Endothelial cell of umbilical vein (primary cell): ENCODE measurements around the gene DEPDC7. TPM values are rescaled to one million over a fixed set of nuclear protein-coding genes. Genes with fewer than 3 reads are reported as not detected.

Source experiments
- BruUV-seq: library from RNA; stranded (reverse); fragments of 400-500 nt; replicated peaks from 2 replicates; lab custom pipeline; 2021; lab: Mats Ljungman, UMichigan
- CTCF ChIA-PET: fragments of 300-600, 350-600 bp; sonication (Branson Sonifier 250); formaldehyde crosslinking; loops from one replicate; lab custom pipeline; 2021; ENCODE audit warnings: antibody characterized with exemption, inconsistent platforms; lab: Charles Lee
- POLR2A ChIA-PET: fragments of 300-600, 350-600 bp; sonication (Branson Sonifier 250); formaldehyde crosslinking; loops from one replicate; lab custom pipeline; 2021; ENCODE audit warnings: antibody characterized with exemption, inconsistent platforms; lab: Charles Lee
- DNase-seq: peaks from one replicate; pipeline ENCODE4 v3.0.0-alpha.2; 2011; ENCODE audit warnings: low read depth, low spot score
- FAIRE-seq: peaks from 2 replicates; lab custom pipeline; 2011; peaks lifted over from hg19 to GRCh38; lab: Jason Lieb, UNC
- H2AFZ ChIP-seq: 2 replicates; pipeline ENCODE4 v1.6.0; 2012; ENCODE audit warnings: low read depth, low read length, control low read depth, inconsistent platforms
- H3K27ac ChIP-seq: 2 replicates; pipeline ENCODE4 v1.5.1; 2011; ENCODE audit warnings: low read depth, mild to moderate bottlenecking, control low read depth, low read length, moderate library complexity; ENCODE audit not compliant: insufficient read depth
- H3K27me3 ChIP-seq, 2 experiments: 2 replicates each; pipeline versions ENCODE4 v1.6.0 to v1.6.1; 2011; ENCODE audit warnings: low read length in 2 of 2, mixed read lengths in 1 of 2; ENCODE audit not compliant: control insufficient read depth in 2 of 2, insufficient read depth in 2 of 2
- H3K36me3 ChIP-seq, 2 experiments: 2 replicates in 1 of 2; 3 replicates in 1 of 2; pipeline ENCODE4 v1.5.1; 2011; ENCODE audit warnings: low read length in 2 of 2, mild to moderate bottlenecking in 1 of 2, moderate library complexity in 1 of 2; ENCODE audit not compliant: control insufficient read depth in 2 of 2, insufficient read depth in 2 of 2; ENCODE audit errors: extremely low read depth in 1 of 2
- H3K4me1 ChIP-seq: 3 replicates; pipeline ENCODE4 v1.5.1; 2011; ENCODE audit warnings: mild to moderate bottlenecking, low read length; ENCODE audit not compliant: control insufficient read depth, insufficient read depth; ENCODE audit errors: extremely low read depth
- H3K4me2 ChIP-seq: 2 replicates; pipeline ENCODE4 v1.6.1; 2011; ENCODE audit warnings: low read length, control low read depth, mixed read lengths; ENCODE audit not compliant: insufficient read depth
- H3K4me3 ChIP-seq, 3 experiments: fragments of 200-600 bp in 1 of 3; sonication (generic), shearing (Covaris generic) in 1 of 3; replicated peaks in 1 of 3; 2 replicates each; pipeline ENCODE4 v1.5.1; 2011 to 2016; ENCODE audit warnings: control low read depth in 3 of 3, low read length in 3 of 3, mild to moderate bottlenecking in 2 of 3, inconsistent platforms in 1 of 3, low read depth in 1 of 3, moderate library complexity in 1 of 3; ENCODE audit not compliant: insufficient read depth in 1 of 3
- H3K79me2 ChIP-seq: 2 replicates; pipeline ENCODE4 v1.6.0; 2012; ENCODE audit warnings: low read length, inconsistent platforms; ENCODE audit not compliant: control insufficient read depth, insufficient read depth
- H3K9ac ChIP-seq: replicated peaks from 2 replicates; pipeline ENCODE3; 2011; ENCODE audit warnings: low read length, control low read depth; ENCODE audit not compliant: insufficient read depth; ENCODE audit errors: extremely low read depth
- H3K9me1 ChIP-seq: replicated peaks from 3 replicates; pipeline ENCODE4 v1.6.0; 2011; ENCODE audit warnings: mild to moderate bottlenecking, low read length; ENCODE audit not compliant: control insufficient read depth, insufficient read depth; ENCODE audit errors: extremely low read depth
- H3K9me3 ChIP-seq: replicated peaks from 2 replicates; pipeline ENCODE4 v1.5.1; 2012; ENCODE audit warnings: low read length, inconsistent platforms; ENCODE audit not compliant: control insufficient read depth, insufficient read depth
- H4K20me1 ChIP-seq: replicated peaks from 2 replicates; pipeline ENCODE3; 2011; ENCODE audit warnings: mild to moderate bottlenecking, low read length; ENCODE audit not compliant: control insufficient read depth, insufficient read depth; ENCODE audit errors: extremely low read depth
- CTCF ChIP-seq, 2 donors: IDR thresholded peaks; 1 replicate in 1 of 2; 2 replicates in 1 of 2; pipeline ENCODE4 v1.5.1; 2011; ENCODE audit warnings: low read length in 2 of 2, mild to moderate bottlenecking in 2 of 2, moderate library complexity in 2 of 2, control low read depth in 1 of 2, inconsistent platforms in 1 of 2, low read depth in 1 of 2; ENCODE audit not compliant: insufficient read depth in 1 of 2; ENCODE audit errors: extremely low read depth in 1 of 2
- EZH2 ChIP-seq: IDR thresholded peaks from 2 replicates; pipeline ENCODE4 v1.6.1; 2012; ENCODE audit warnings: borderline replicate concordance, low read depth, mild to moderate bottlenecking, moderate library complexity, low read length, inconsistent platforms; ENCODE audit not compliant: severe bottlenecking
- FOS ChIP-seq: IDR thresholded peaks from 2 replicates; pipeline ENCODE4 v1.6.1; 2011; ENCODE audit warnings: mild to moderate bottlenecking, low read length, moderate library complexity, borderline replicate concordance; ENCODE audit not compliant: insufficient read depth
- GATA2 ChIP-seq: IDR thresholded peaks from 2 replicates; pipeline ENCODE4 v1.7.0; 2011; ENCODE audit warnings: low read depth, mild to moderate bottlenecking, moderate library complexity, mixed read lengths, low read length; ENCODE audit not compliant: insufficient read length, insufficient read depth
- JUN ChIP-seq: IDR thresholded peaks from 2 replicates; pipeline ENCODE4 v1.6.1; 2011; ENCODE audit warnings: borderline replicate concordance, low read depth; ENCODE audit not compliant: insufficient read length, insufficient read depth
- MYC ChIP-seq: IDR thresholded peaks from one replicate; pipeline ENCODE4 v1.6.1; 2011; ENCODE audit warnings: mild to moderate bottlenecking, low read depth, low read length
- POLR2A ChIP-seq: IDR thresholded peaks from 2 replicates; pipeline ENCODE4 v1.6.1; 2012; ENCODE audit warnings: low read depth, mild to moderate bottlenecking, control low read depth, low read length
- POLR2AphosphoS5 ChIP-seq: IDR thresholded peaks from 2 replicates; pipeline ENCODE4 v1.6.1; 2012; ENCODE audit warnings: low read depth, mild to moderate bottlenecking, control low read depth, low read length, moderate library complexity; ENCODE audit not compliant: insufficient read depth
- dilution Hi-C: fragments of 300-500 bp; cut with MboI; formaldehyde crosslinking; loops from one replicate; pipeline ENCODE4 v1.15.0; 2019; ENCODE audit warnings: low sequenced_read_pairs; ENCODE audit not compliant: extremely low pct_ligation_motif_present
- intact Hi-C: fragments of 100-400 bp; cut with micrococcal nuclease; formaldehyde crosslinking; loops from one replicate; pipeline ENCODE4 v1.10.0; 2022
- polyA plus RNA-seq, 4 experiments: library from polyadenylated mRNA; depleted of rRNA in 3 of 4; stranded (reverse) in 3 of 4; unstranded in 1 of 4; fragments of >200 nt; gene quantifications; 2 replicates each; pipeline versions ENCODE4 v1.2.1 to v1.2.3, GENCODE V29; 2011 to 2012; ENCODE audit warnings: missing spikeins in 1 of 4
- total RNA-seq: library from RNA; stranded (reverse); gene quantifications from 2 replicates; pipeline ENCODE4 v1.2.3, GENCODE V29; 2021
- TF ChIP-seq, protein P1 (sequence below): IDR thresholded peaks from 2 replicates; pipeline ENCODE4 v1.6.1; 2011; ENCODE audit not compliant: insufficient read depth, insufficient read length

Gene DEPDC7
- total and polyA plus RNA-seq, 2 donors (not counting 3 experiments of a cell fraction or from before 2014, with no cell fraction given), result 0.08 TPM; not detected in 1

GRCh38 chr11:33068611-33069340 is 53.1 kb downstream of the DEPDC7 start:
- no peak overlapping the region for H3K9ac ChIP-seq
- no peak overlapping the region for H3K4me3 ChIP-seq
- H3K4me2 ChIP-seq, result no peak overlapping the region
- dilution Hi-C loops (no loop called here), intact Hi-C loops (no loop called here)
- no peaks in the 10 kb centered on the region for H3K9me1 ChIP-seq
- no TSS peak for BruUV-seq
- no peak overlapping the region for H3K27ac ChIP-seq
- H3K79me2 ChIP-seq, result no peaks in the 10 kb centered on the region
- H4K20me1 ChIP-seq, result no peaks in the 10 kb centered on the region
- H3K9me3 ChIP-seq, result no peaks in the 10 kb centered on the region
- FAIRE-seq (no peak), DNase-seq (no peak)
- no peak overlapping the region for H2AFZ ChIP-seq
- ChIA-PET CTCF (interaction anchor here (0.9 to 1.5 kb wide), 3 partner anchors 11 to 260 kb away, joined by 3 to 5 read pairs (median 3); no protein-coding TSS in a partner anchor), POLR2A (no interaction called here)
- peaks cover 0 to 4% of the 10 kb centered on the region in 2 experiments for H3K36me3 ChIP-seq
- TF ChIP-seq EZH2 (no peak), POLR2A (no peak), GATA2 (no peak), JUN (no peak), MYC (no peak), CTCF (IDR thresholded peaks at IDR 0.05; ENCODE audit: extremely low read depth in 1 of 2, insufficient read depth in 1 of 2, low read depth in 1 of 2, low read length in 2 of 2) (no peak), POLR2AphosphoS5 (no peak), FOS (no peak)
- TF ChIP-seq, protein P1, sequence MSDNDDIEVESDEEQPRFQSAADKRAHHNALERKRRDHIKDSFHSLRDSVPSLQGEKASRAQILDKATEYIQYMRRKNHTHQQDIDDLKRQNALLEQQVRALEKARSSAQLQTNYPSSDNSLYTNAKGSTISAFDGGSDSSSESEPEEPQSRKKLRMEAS, result no peak
- no peaks in the 10 kb centered on the region for H3K4me1 ChIP-seq
- no peaks in the 10 kb centered on the region for H3K27me3 ChIP-seq
